ENCODE measurements around the gene DPYSL3.

The DPYSL3 gene

DNA sequence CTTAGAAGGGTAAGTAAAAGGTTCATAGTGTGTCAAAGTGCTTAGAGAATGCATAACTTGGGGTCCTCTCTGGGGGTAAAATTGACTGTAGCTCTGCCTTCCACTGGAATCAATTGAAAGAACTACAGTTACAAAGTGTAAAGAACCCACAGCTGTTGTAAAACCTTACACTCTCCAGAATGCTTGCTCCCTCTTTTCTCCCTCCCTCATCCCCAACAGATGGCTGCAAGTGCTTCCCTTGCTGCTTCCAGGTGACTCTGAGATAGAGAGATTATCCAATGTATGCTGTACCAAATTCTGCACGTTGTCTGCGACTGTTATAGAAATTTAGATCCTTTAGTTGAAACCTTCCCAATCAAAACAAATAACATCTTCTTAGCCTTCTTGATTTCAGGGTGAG, 149.1 kb downstream of the DPYSL3 start:
- H3K56ac ChIP-seq (ENCODE audit: low read length): no peak overlapping the region
- H3K4ac ChIP-seq (ENCODE audit: low read depth, low read length): no peak overlapping the region
- H3K4me1 ChIP-seq (ENCODE audit: control insufficient read depth, low read depth, low read length): peaks cover 2% of the 10 kb centered on the region
- H4K5ac ChIP-seq (ENCODE audit: low read length): no peak overlapping the region
- no peak overlapping the region for H2BK15ac ChIP-seq (replicated peaks; ENCODE audit: low read depth)
- H3K4me2 ChIP-seq (ENCODE audit: low read length): no peak overlapping the region
- no peak overlapping the region for H2BK120ac ChIP-seq (ENCODE audit: low read depth, low read length)
- no peak overlapping the region for H3K18ac ChIP-seq (ENCODE audit: low read length)
- H3K27ac ChIP-seq (ENCODE audit: low read depth, low read length): no peak overlapping the region
- WGBS (ENCODE audit: extremely low coverage, insufficient coverage, low lambda C conversion rate): no CpG with 5 or more reads among the region's 2 CpGs
- DNase-seq: no peak
- no peaks in the 10 kb centered on the region for H3K36me3 ChIP-seq (ENCODE audit: control insufficient read depth, insufficient read depth, low read length)
- no peak overlapping the region for H3K4me3 ChIP-seq (ENCODE audit: low read length)
- H3K79me1 ChIP-seq (ENCODE audit: low read length): no peaks in the 10 kb centered on the region
- H3K23ac ChIP-seq (ENCODE audit: low read length): no peak overlapping the region
- no peak overlapping the region for H4K8ac ChIP-seq (ENCODE audit: low read depth, low read length)
- H3K79me2 ChIP-seq (ENCODE audit: control insufficient read depth, insufficient read depth, low read length): no peaks in the 10 kb centered on the region
- no peak overlapping the region for H2AK5ac ChIP-seq (ENCODE audit: low read length)
- H3K9ac ChIP-seq (ENCODE audit: low read length): no peak overlapping the region
- no peaks in the 10 kb centered on the region for H3K27me3 ChIP-seq (ENCODE audit: insufficient read depth, low read length, poor library complexity)
- H2BK5ac ChIP-seq (ENCODE audit: low read length): no peak overlapping the region

DNA sequence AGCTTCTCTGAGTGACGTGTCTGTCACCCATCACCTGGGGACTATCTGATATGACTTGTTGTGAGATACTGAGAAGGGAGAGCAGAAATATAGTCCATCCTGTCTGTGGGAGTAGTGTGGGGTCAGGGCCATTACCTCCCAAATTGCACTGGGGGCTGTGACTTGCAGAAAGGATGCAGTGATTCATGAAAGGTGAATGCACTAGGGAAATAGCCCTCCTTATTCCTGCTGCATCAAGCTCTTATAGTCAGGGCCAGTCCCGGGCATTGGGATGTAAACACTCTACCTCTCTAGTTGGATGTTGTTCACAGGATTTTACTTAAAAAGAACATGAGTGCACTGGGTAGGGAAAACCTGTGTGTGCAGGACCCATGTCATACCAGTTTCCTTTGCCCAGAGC, 150.3 kb downstream of the DPYSL3 start:
- no peak overlapping the region for H2BK5ac ChIP-seq (ENCODE audit: low read length)

DNA sequence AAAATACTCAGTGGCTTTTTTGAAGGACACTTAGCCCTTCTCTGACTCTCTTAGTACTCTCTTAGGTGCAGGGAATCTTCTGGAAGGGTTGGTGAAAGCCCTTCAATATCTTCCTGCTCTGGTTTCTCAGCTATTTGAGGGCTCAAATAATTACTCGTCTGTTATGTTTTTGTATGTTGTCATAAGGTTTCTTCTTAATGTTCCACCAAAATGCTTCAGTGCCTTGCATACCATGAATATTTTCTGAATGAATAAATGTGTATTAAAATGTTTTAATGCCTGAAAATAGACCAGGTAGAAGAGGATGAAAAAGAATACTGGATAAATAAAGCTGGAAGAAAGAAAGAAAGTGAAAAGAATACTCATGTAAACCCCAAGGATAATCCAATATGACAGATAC, 150.8 kb downstream of the DPYSL3 start:
- no peak overlapping the region for H2BK5ac ChIP-seq (ENCODE audit: low read length)
- no CpG with 5 or more reads among the region's 1 CpG for WGBS (ENCODE audit: extremely low coverage, insufficient coverage, low lambda C conversion rate)
- H3K4me2 ChIP-seq (ENCODE audit: low read length): no peak overlapping the region
- H3K27me3 ChIP-seq (ENCODE audit: insufficient read depth, low read length, poor library complexity): no peaks in the 10 kb centered on the region
- H4K5ac ChIP-seq (ENCODE audit: low read length): no peak overlapping the region
- no peak overlapping the region for H3K9ac ChIP-seq (ENCODE audit: low read length)
- no peak overlapping the region for H4K8ac ChIP-seq (ENCODE audit: low read depth, low read length)
- H3K79me1 ChIP-seq (ENCODE audit: low read length): no peaks in the 10 kb centered on the region
- no peak overlapping the region for H2BK15ac ChIP-seq (replicated peaks; ENCODE audit: low read depth)
- H3K4me1 ChIP-seq (ENCODE audit: control insufficient read depth, low read depth, low read length): no peaks in the 10 kb centered on the region
- H3K4ac ChIP-seq (ENCODE audit: low read depth, low read length): no peak overlapping the region
- no peak overlapping the region for H2BK120ac ChIP-seq (ENCODE audit: low read depth, low read length)
- H3K27ac ChIP-seq (ENCODE audit: low read depth, low read length): no peak overlapping the region
- DNase-seq: no peak
- H3K23ac ChIP-seq (ENCODE audit: low read length): no peak overlapping the region
- H2AK5ac ChIP-seq (ENCODE audit: low read length): no peak overlapping the region
- H3K56ac ChIP-seq (ENCODE audit: low read length): no peak overlapping the region
- H3K4me3 ChIP-seq (ENCODE audit: low read length): no peak overlapping the region
- H3K18ac ChIP-seq (ENCODE audit: low read length): no peak overlapping the region
- no peaks in the 10 kb centered on the region for H3K79me2 ChIP-seq (ENCODE audit: control insufficient read depth, insufficient read depth, low read length)
- no peaks in the 10 kb centered on the region for H3K36me3 ChIP-seq (ENCODE audit: control insufficient read depth, insufficient read depth, low read length)

More for the DNA sequence above, 150.3 kb downstream of the DPYSL3 start:
- no peaks in the 10 kb centered on the region for H3K79me1 ChIP-seq (ENCODE audit: low read length)
- H3K18ac ChIP-seq (ENCODE audit: low read length): no peak overlapping the region
- no peak overlapping the region for H4K5ac ChIP-seq (ENCODE audit: low read length)
- no peaks in the 10 kb centered on the region for H3K36me3 ChIP-seq (ENCODE audit: control insufficient read depth, insufficient read depth, low read length)
- H3K4me2 ChIP-seq (ENCODE audit: low read length): no peak overlapping the region
- no peak overlapping the region for H3K4me3 ChIP-seq (ENCODE audit: low read length)
- no peak overlapping the region for H3K4ac ChIP-seq (ENCODE audit: low read depth, low read length)
- no peaks in the 10 kb centered on the region for H3K4me1 ChIP-seq (ENCODE audit: control insufficient read depth, low read depth, low read length)
- no peaks in the 10 kb centered on the region for H3K79me2 ChIP-seq (ENCODE audit: control insufficient read depth, insufficient read depth, low read length)
- no peak overlapping the region for H3K56ac ChIP-seq (ENCODE audit: low read length)
- H3K23ac ChIP-seq (ENCODE audit: low read length): no peak overlapping the region
- no peaks in the 10 kb centered on the region for H3K27me3 ChIP-seq (ENCODE audit: insufficient read depth, low read length, poor library complexity)
- H4K8ac ChIP-seq (ENCODE audit: low read depth, low read length): no peak overlapping the region
- no peak overlapping the region for H2BK120ac ChIP-seq (ENCODE audit: low read depth, low read length)
- no peak for DNase-seq
- WGBS (ENCODE audit: extremely low coverage, insufficient coverage, low lambda C conversion rate): no CpG with 5 or more reads among the region's 2 CpGs
- H2AK5ac ChIP-seq (ENCODE audit: low read length): no peak overlapping the region
- H3K9ac ChIP-seq (ENCODE audit: low read length): no peak overlapping the region
- no peak overlapping the region for H3K27ac ChIP-seq (ENCODE audit: low read depth, low read length)
- no peak overlapping the region for H2BK15ac ChIP-seq (replicated peaks; ENCODE audit: low read depth)

DNA sequence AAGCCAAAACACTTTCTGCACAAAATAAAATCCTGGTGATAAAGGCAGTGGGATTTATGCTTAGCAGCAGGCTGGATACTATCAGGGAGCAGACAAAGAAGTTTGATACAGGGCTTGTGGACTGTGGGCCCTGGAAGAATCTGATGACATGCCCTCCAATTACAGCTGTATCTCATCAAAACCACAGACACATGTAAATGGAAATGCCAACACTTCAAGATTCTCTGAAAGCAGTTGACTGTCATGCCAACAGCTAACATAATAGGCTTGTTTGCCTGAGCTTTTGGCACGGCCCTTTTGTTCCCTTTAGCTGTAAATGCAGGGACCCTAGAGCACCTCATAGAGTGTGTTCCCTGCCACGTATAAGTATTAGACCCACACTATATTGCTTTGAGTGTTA, 160.6 kb downstream of the DPYSL3 start:
- Histone ChIP-seq H4K5ac (ENCODE audit: low read length) (no peak overlapping the region), H3K36me3 (ENCODE audit: control insufficient read depth, insufficient read depth, low read length) (no peaks in the 10 kb centered on the region), H2BK15ac (replicated peaks; ENCODE audit: low read depth) (no peak overlapping the region), H3K79me1 (ENCODE audit: low read length) (no peaks in the 10 kb centered on the region), H3K27me3 (ENCODE audit: insufficient read depth, low read length, poor library complexity) (no peaks in the 10 kb centered on the region), H3K4ac (ENCODE audit: low read depth, low read length) (no peak overlapping the region), H3K18ac (ENCODE audit: low read length) (no peak overlapping the region), H3K4me2 (ENCODE audit: low read length) (no peak overlapping the region), H3K9ac (ENCODE audit: low read length) (no peak overlapping the region), H4K8ac (ENCODE audit: low read depth, low read length) (no peak overlapping the region), H2BK120ac (ENCODE audit: low read depth, low read length) (no peak overlapping the region), H3K4me3 (ENCODE audit: low read length) (no peak overlapping the region), H3K79me2 (ENCODE audit: control insufficient read depth, insufficient read depth, low read length) (no peaks in the 10 kb centered on the region), H3K27ac (ENCODE audit: low read depth, low read length) (no peak overlapping the region), H2BK5ac (ENCODE audit: low read length) (no peak overlapping the region), H3K56ac (ENCODE audit: low read length) (no peak overlapping the region), H3K4me1 (ENCODE audit: control insufficient read depth, low read depth, low read length) (no peaks in the 10 kb centered on the region), H2AK5ac (ENCODE audit: low read length) (no peak overlapping the region), H3K23ac (ENCODE audit: low read length) (no peak overlapping the region)
- DNase-seq: no peak
- WGBS (ENCODE audit: extremely low coverage, insufficient coverage, low lambda C conversion rate): no CpG with 5 or more reads among the region's 2 CpGs

DNA sequence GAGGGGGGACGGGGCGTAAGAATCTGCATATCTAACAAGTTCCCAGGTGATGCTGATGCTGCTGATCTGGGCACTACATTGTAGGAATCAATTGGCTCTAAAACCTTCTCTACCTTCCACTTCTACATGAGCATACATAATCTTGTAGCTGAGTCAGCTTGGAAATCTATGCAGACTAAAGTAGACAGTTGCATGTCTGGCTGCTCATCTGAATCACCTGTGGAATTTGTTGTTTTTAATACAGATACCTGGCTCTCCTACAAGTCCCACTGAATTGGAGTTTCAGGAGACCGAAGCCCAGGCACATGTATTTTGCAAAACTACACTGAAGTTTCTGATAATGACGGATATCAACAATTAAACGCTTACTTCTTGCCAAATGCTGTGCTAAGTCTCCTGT, 161.4 kb downstream of the DPYSL3 start:
- DNase-seq: no peak
- Histone ChIP-seq H3K9ac (ENCODE audit: low read length) (no peak overlapping the region), H3K4me1 (ENCODE audit: control insufficient read depth, low read depth, low read length) (no peaks in the 10 kb centered on the region), H4K8ac (ENCODE audit: low read depth, low read length) (no peak overlapping the region), H3K18ac (ENCODE audit: low read length) (no peak overlapping the region), H2AK5ac (ENCODE audit: low read length) (no peak overlapping the region), H3K79me2 (ENCODE audit: control insufficient read depth, insufficient read depth, low read length) (no peaks in the 10 kb centered on the region), H2BK120ac (ENCODE audit: low read depth, low read length) (no peak overlapping the region), H4K5ac (ENCODE audit: low read length) (no peak overlapping the region), H3K36me3 (ENCODE audit: control insufficient read depth, insufficient read depth, low read length) (no peaks in the 10 kb centered on the region), H2BK5ac (ENCODE audit: low read length) (no peak overlapping the region), H3K27me3 (ENCODE audit: insufficient read depth, low read length, poor library complexity) (no peaks in the 10 kb centered on the region), H3K23ac (ENCODE audit: low read length) (no peak overlapping the region), H3K4me3 (ENCODE audit: low read length) (no peak overlapping the region), H2BK15ac (replicated peaks; ENCODE audit: low read depth) (no peak overlapping the region), H3K4me2 (ENCODE audit: low read length) (no peak overlapping the region), H3K79me1 (ENCODE audit: low read length) (no peaks in the 10 kb centered on the region), H3K4ac (ENCODE audit: low read depth, low read length) (no peak overlapping the region), H3K27ac (ENCODE audit: low read depth, low read length) (no peak overlapping the region), H3K56ac (ENCODE audit: low read length) (no peak overlapping the region)
- WGBS (ENCODE audit: extremely low coverage, insufficient coverage, low lambda C conversion rate): no CpG with 5 or more reads among the region's 5 CpGs

DNA sequence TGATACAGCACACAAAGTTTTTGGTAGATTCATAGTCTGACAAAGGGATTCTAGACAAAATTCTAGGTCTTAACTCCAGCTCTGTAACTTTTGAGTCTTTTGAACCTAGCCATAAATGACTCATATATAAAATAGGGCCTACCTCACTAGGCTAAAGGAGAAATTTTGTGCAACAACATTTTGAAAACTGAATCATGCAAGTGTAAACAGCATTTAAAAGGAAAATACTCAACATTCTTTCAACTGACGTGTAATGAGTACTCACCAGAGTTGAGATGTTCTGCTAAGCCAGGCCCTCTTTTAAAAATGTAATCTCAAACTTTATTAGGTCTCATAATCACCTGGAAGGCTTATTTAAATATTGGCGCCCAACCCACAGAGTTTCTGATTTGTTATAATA, 161.8 kb downstream of the DPYSL3 start:
- Histone ChIP-seq H4K5ac (ENCODE audit: low read length) (no peak overlapping the region), H2AK5ac (ENCODE audit: low read length) (no peak overlapping the region), H3K23ac (ENCODE audit: low read length) (no peak overlapping the region), H3K56ac (ENCODE audit: low read length) (no peak overlapping the region), H4K8ac (ENCODE audit: low read depth, low read length) (no peak overlapping the region), H3K27me3 (ENCODE audit: insufficient read depth, low read length, poor library complexity) (no peaks in the 10 kb centered on the region), H3K9ac (ENCODE audit: low read length) (no peak overlapping the region), H2BK15ac (replicated peaks; ENCODE audit: low read depth) (no peak overlapping the region), H3K27ac (ENCODE audit: low read depth, low read length) (no peak overlapping the region), H2BK120ac (ENCODE audit: low read depth, low read length) (no peak overlapping the region), H2BK5ac (ENCODE audit: low read length) (no peak overlapping the region), H3K4ac (ENCODE audit: low read depth, low read length) (no peak overlapping the region), H3K79me2 (ENCODE audit: control insufficient read depth, insufficient read depth, low read length) (no peaks in the 10 kb centered on the region), H3K4me1 (ENCODE audit: control insufficient read depth, low read depth, low read length) (no peaks in the 10 kb centered on the region), H3K4me3 (ENCODE audit: low read length) (no peak overlapping the region), H3K18ac (ENCODE audit: low read length) (no peak overlapping the region), H3K4me2 (ENCODE audit: low read length) (no peak overlapping the region), H3K79me1 (ENCODE audit: low read length) (no peaks in the 10 kb centered on the region), H3K36me3 (ENCODE audit: control insufficient read depth, insufficient read depth, low read length) (no peaks in the 10 kb centered on the region)
- no CpG with 5 or more reads among the region's 2 CpGs for WGBS (ENCODE audit: extremely low coverage, insufficient coverage, low lambda C conversion rate)
- DNase-seq: no peak

Data from mesendoderm (in vitro differentiated cells).